Left ventricle myocardium inferior (tissue), 1 donor: ENCODE results near the gene DNPH1. TPM values are rescaled to one million over a fixed set of nuclear protein-coding genes. Genes with fewer than 3 reads are reported as not detected.
A peak's percentile ranks its signal among the peaks of the same experiment; 100 is the strongest.

Experiments used
- DNase-seq: peaks from one replicate; pipeline ENCODE4 v3.0.0-alpha.2; 2020
- H3K27ac ChIP-seq: fragments of 200-600 bp; replicated peaks from 2 replicates; pipeline ENCODE4 v1.8.0; 2021
- H3K27me3 ChIP-seq: fragments of 200-600 bp; 2 replicates; pipeline ENCODE4 v1.8.0; 2021; ENCODE audit warnings: low read depth
- H3K36me3 ChIP-seq: fragments of 200-600 bp; 2 replicates; pipeline ENCODE4 v1.8.0; 2021
- H3K4me1 ChIP-seq: fragments of 200-600 bp; 2 replicates; pipeline ENCODE4 v1.8.0; 2021
- H3K4me3 ChIP-seq: fragments of 200-600 bp; 2 replicates; pipeline ENCODE4 v1.8.0; 2021; ENCODE audit warnings: mild to moderate bottlenecking, moderate library complexity
- H3K9me3 ChIP-seq: fragments of 200-600 bp; replicated peaks from 2 replicates; pipeline ENCODE4 v1.8.0; 2021
- CTCF ChIP-seq: fragments of 200-600 bp; IDR thresholded peaks from 2 replicates; pipeline ENCODE4 v1.8.0; 2021; ENCODE audit warnings: antibody characterized with exemption, mild to moderate bottlenecking, borderline replicate concordance
- intact Hi-C: fragments of 100-400 bp; cut with micrococcal nuclease; formaldehyde crosslinking; loops from one replicate; pipeline ENCODE4 v1.11.0; 2022
- total RNA-seq: library from RNA; stranded (reverse); fragmentation: NEBNext Ultra II Directional; extraction: Animal tissue kit (Norgen Biotek cat#: 25700); gene quantifications from one replicate; pipeline ENCODE4 v1.2.1, GENCODE V29; 2021
- donor health status: DM: no; HTN: yes; CAD: no; lungs with severe emphysema.

DNPH1 gene
- total RNA-seq, 1 donor from 2014 or later, result 27.7 TPM

DNA sequence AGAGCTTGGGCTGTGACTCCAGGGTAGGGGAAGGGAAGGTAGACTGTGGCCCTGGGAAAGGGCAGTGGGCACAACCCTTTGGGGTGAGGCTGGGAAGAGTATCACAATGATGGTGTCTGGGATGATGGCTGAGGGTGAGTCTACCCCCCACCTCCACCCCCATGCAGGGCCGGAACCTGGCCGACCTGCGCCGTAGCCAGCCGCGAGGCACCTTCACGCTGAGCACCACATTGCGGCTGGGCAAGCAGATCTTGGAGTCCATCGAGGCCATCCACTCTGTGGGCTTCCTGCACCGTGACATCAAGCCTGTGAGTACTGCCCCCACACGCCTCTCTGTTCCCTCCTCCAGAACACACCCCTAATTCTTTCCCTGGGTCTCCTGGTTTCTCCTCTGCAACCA, 24.1 kb upstream of the DNPH1 start:
- Histone ChIP-seq H3K36me3 (no peaks in the 10 kb centered on the region), H3K27ac (no peak overlapping the region), H3K4me1 (peaks cover 4% of the 10 kb centered on the region), H3K9me3 (no peaks in the 10 kb centered on the region), H3K27me3 (peaks cover 56% of the 10 kb centered on the region), H3K4me3 (no peak overlapping the region)
- no peak for DNase-seq
- no peak for TF ChIP-seq CTCF
- intact Hi-C loops, result no loop called here

- TF ChIP-seq CTCF, result no peak
- Histone ChIP-seq H3K27me3 (peaks cover 65% of the 10 kb centered on the region), H3K27ac (no peak overlapping the region), H3K4me1 (peaks cover 19% of the 10 kb centered on the region), H3K9me3 (no peaks in the 10 kb centered on the region), H3K4me3 (no peak overlapping the region), H3K36me3 (no peaks in the 10 kb centered on the region)
- intact Hi-C loops, result no loop called here
- no peak for DNase-seq
These were observed 21.7 kb upstream of the DNPH1 start for GRCh38 chr6:43250992-43251373.

- no peak for TF ChIP-seq CTCF
- Histone ChIP-seq H3K4me3 (no peak overlapping the region), H3K27me3 (peaks cover 69% of the 10 kb centered on the region), H3K27ac (no peak overlapping the region), H3K36me3 (no peaks in the 10 kb centered on the region), H3K9me3 (no peaks in the 10 kb centered on the region), H3K4me1 (peaks cover 19% of the 10 kb centered on the region)
- intact Hi-C loops, result no loop called here
- no peak for DNase-seq
These were observed 19.5 kb upstream of the DNPH1 start for GRCh38 chr6:43248791-43249190.

DNA sequence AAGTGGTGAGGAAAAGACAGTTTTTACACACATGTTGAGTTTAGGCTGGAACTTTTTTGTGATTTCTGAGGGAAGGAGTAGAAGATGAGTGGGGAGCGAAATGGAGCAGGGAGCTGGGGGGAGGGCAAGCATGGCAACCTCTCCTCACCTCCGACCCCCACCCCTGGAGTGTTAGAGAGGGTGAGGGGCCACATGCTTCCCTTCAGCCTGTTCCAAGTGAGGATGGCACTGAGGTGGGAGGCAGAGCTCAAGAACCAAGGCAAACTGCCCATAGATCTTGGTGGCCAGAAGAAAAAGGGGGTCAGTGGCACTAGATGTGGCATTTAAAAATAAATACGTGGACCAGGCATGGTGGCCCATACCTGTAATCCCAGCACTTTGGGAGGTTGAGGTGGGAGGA, 18.8 kb upstream of the DNPH1 start:
- H3K9me3 ChIP-seq, result no peaks in the 10 kb centered on the region
- H3K27me3 ChIP-seq, result peaks cover 69% of the 10 kb centered on the region

GRCh38 chr6:43247114-43247999, 18.1 kb upstream of the DNPH1 start:
- Histone ChIP-seq H3K4me3 (peak overlapping the region; percentile 74), H3K4me1 (peaks cover 19% of the 10 kb centered on the region), H3K9me3 (no peaks in the 10 kb centered on the region), H3K36me3 (no peaks in the 10 kb centered on the region), H3K27me3 (peaks cover 69% of the 10 kb centered on the region), H3K27ac (peak overlapping the region; percentile 45)
- intact Hi-C loops, result no loop called here
- peak; percentile 78 for DNase-seq
- no peak for TF ChIP-seq CTCF

More for the DNA sequence above, 18.8 kb upstream of the DNPH1 start:
- Histone ChIP-seq H3K4me3 (no peak overlapping the region), H3K4me1 (peaks cover 19% of the 10 kb centered on the region), H3K36me3 (no peaks in the 10 kb centered on the region), H3K27ac (no peak overlapping the region)
- no peak for DNase-seq
- TF ChIP-seq CTCF, result no peak
- intact Hi-C loops, result no loop called here
